ENCODE data around the gene ARRDC2. TPM values are rescaled to one million over a fixed set of nuclear protein-coding genes. Genes with fewer than 3 reads are reported as not detected.

Gene ARRDC2
- total and polyA plus RNA-seq, 2 of the 13 experiments (the other 11 are each of a cell fraction or from before 2014, with no cell fraction given), result 2.1 to 3.4 TPM

DNA sequence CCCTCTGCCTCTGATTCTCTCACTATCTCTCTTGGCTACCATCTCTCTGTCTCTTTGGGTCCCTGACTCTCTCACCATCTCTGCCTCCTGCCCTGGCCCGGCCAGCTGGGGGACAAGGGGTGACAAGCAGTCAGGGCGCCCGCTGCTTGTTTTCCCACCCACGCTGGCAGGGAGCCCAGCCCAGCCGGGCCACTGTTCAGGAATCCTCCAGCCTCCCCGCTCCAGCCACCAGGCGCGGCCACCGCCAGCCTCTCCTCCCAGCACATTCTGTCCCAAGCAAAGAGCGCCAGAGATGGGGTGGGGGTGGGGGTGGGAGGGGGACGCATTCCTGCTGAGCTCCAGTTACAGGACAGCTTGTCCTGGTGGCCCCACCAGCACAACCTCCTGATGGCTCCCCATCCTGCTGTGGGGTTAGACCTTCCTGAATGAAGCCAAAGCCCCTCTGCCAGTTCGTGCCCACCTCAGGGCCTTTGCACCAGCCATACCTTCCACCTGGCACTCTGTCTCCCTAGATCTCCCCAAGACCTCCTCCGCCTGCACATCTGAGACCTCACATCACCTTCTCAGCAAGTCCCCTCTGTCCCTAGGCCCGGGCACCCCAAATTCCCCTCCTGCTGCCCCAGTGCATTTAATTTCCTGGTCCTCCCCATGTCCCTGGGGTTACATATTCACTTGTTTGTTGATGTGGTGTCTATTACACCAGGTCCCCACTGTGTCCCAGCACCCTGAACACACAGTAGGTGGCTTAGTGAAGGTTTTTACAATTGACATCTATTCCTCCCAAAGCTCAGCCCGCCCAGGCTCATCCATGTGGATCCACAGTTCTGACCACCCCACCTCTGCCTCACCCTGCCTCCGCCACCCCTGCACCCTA is 12.5 kb downstream of the ARRDC2 start (continued):
- TF ChIP-seq, protein P1, sequence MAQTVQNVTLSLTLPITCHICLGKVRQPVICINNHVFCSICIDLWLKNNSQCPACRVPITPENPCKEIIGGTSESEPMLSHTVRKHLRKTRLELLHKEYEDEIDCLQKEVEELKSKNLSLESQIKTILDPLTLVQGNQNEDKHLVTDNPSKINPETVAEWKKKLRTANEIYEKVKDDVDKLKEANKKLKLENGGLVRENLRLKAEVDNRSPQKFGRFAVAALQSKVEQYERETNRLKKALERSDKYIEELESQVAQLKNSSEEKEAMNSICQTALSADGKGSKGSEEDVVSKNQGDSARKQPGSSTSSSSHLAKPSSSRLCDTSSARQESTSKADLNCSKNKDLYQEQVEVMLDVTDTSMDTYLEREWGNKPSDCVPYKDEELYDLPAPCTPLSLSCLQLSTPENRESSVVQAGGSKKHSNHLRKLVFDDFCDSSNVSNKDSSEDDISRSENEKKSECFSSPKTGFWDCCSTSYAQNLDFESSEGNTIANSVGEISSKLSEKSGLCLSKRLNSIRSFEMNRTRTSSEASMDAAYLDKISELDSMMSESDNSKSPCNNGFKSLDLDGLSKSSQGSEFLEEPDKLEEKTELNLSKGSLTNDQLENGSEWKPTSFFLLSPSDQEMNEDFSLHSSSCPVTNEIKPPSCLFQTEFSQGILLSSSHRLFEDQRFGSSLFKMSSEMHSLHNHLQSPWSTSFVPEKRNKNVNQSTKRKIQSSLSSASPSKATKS (CRISPR knock-in tag; IDR thresholded peaks at IDR 0.05), result no peak
- TF ChIP-seq BORCS8-MEF2B (CRISPR knock-in tag; IDR thresholded peaks at IDR 0.05) (no peak), ZNF367 (CRISPR knock-in tag; IDR thresholded peaks at IDR 0.05; ENCODE audit: borderline replicate concordance) (no peak), ZNF12 (CRISPR knock-in tag; IDR thresholded peaks at IDR 0.05) (no peak), ARID4A (CRISPR knock-in tag; IDR thresholded peaks at IDR 0.05; ENCODE audit: borderline replicate concordance) (no peak), PHB2 (IDR thresholded peaks at IDR 0.05; ENCODE audit: partially characterized antibody) (no peak), SALL1 (CRISPR knock-in tag; IDR thresholded peaks at IDR 0.05) (no peak), ZMAT3 (CRISPR knock-in tag; conservative IDR thresholded peaks at IDR 0.05) (no peak), MTF1 (CRISPR knock-in tag; IDR thresholded peaks at IDR 0.05) (no peak), ZNF550 (CRISPR knock-in tag; IDR thresholded peaks at IDR 0.05; ENCODE audit: borderline replicate concordance) (no peak), ONECUT2 (CRISPR knock-in tag; IDR thresholded peaks at IDR 0.05) (no peak), SP2 (CRISPR knock-in tag; IDR thresholded peaks at IDR 0.05) (no peak), FOXP4 (CRISPR knock-in tag; IDR thresholded peaks at IDR 0.05) (no peak), ZNF616 (CRISPR knock-in tag; IDR thresholded peaks at IDR 0.05; ENCODE audit: low read depth) (no peak), SP5 (CRISPR knock-in tag; IDR thresholded peaks at IDR 0.05; ENCODE audit: borderline replicate concordance, low read depth) (0 out of 2 replicates have a peak, but pooled peaks have one; percentile 39), ZNF672 (CRISPR knock-in tag; IDR thresholded peaks at IDR 0.05) (no peak), DMAP1 (CRISPR knock-in tag; IDR thresholded peaks at IDR 0.05) (no peak), KMT2A (CRISPR knock-in tag; IDR thresholded peaks at IDR 0.05) (no peak), ZNF740 (CRISPR knock-in tag; IDR thresholded peaks at IDR 0.05) (no peak), ZNF496 (CRISPR knock-in tag; IDR thresholded peaks at IDR 0.05; ENCODE audit: insufficient replicate concordance) (no peak), ZNF510 (CRISPR knock-in tag; IDR thresholded peaks at IDR 0.05; ENCODE audit: low read depth) (no peak), KLF13 (CRISPR knock-in tag; IDR thresholded peaks at IDR 0.05) (no peak), ZNF441 (CRISPR knock-in tag; IDR thresholded peaks at IDR 0.05; ENCODE audit: borderline replicate concordance) (no peak)
